ENCODE results near the gene ZNF331.

Gene ZNF331

DNA sequence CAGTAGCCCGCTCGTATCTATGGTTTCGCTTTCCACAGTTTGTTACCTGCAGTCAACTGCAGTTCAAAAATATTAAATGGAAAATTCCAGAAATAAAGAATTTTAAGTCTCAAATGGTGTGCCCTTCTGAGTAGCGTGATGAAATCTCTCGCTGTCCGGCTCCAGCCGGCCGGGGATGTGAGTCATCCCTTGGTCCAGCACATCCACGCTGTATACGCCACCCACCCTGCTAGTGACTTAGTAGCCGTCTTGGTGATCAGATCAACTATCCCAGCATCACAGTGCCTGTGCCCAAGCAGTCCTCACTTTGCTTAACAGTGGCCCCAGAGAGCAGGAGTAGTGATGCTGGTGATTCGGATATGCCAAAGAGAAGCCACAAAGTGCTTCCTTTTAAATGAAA is 40.0 kb downstream of the ZNF331 start:
- DNase-seq = no peak

DNA sequence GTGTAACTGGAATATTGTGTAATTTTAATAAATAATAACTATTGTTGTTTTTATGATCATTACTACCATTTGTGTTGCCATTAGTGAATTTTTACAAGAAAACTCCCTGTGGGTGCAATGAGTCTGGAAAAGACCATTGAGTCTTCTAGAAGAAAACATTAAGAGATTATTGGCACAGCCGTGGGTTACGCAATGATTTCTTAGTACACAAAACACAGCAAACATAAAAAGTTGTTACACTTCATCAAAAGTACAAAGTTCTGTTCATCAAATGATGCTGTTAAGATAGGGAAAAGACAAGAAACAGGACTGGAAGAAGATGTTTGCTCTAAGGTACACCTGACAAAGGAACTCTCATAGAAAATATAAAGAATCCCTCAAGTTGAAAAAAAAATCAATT is 41.6 kb downstream of the ZNF331 start:
- no peak for DNase-seq

DNA sequence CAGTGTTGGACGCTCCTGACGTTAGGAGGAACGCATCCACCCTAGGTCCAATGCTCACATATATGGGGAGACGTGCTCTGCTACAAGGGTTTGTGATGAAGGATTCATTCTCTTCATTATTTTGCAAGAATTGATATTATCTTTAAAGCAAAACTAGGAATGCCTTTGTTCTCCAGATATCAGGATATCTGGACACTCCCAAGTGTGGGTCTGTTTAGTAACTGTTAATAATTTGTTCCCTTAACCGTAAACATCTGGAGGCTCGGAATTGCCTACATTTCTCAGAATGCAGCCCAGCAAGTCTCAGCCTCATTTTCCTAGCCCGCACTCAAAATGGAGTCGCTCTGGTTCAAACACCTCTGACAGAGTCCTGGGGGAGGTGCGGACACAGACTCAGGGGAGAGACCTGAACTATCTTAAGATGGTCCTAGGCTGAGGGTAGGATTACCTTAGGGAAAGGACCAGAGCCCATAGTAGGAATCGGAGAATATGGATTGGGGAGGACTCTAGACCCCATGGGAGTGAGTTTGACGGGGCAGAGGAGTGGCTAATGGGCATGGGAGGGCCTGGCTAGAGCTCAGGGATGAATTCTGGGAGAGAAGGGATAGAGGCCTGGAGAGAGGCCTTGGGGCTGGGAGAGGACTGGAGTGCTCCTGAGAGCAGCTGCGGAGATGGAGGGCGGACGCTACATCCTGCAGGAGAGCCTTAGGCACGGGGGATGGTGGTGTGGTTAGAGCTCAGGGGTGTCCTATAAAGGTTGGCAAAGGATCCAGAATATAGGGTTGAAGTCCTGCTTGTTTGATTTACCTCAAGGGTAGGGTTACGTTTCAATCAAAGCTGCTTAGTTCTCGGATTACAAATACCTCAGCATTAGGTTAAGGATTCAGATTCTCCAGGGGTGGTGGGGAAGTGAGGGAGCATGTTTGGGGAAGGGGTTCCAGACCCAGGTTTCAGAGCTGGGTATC is 43.2 kb downstream of the ZNF331 start:
- DNase-seq = no peak

DNA sequence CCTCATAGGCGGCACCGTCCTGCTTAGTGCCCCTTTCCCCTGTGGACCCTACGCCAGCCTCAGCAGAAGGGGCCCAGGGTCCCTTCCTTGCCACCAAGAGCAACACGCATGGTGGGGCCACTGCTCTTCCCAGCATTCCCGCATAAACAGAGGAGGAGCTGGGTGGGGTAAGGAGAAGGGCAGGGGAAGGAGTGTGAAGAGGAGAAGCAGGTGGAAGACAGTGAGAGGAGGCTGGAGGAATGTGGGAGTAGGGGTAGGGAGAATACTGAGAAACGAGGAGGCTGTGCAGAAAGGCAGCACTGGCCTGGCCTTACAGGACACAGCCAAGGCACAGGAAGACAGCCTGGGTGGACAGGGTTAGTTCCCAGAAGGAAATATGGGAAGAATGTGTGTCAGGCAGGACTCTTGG is 43.9 kb downstream of the ZNF331 start:
- no peak for DNase-seq

DNA sequence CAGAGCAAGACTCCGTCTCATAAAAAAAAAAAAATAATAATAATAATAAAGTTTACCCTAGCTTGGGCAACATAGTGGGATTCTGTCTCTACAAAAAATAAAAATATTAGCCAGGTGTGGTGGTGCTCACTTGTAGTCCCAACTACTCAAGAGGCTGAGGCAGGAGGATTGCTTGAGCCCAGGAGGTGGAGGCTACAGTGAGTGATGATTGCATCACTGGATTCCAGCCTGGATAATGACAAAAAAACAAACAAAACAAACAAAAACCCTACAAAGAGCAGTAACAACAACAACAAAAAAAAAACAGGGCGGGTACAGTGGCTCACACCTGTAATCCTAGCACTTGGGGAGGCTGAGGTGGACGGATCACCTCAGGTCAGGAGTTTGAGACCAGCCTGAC is 45.2 kb downstream of the ZNF331 start:
- no peak for DNase-seq

DNA sequence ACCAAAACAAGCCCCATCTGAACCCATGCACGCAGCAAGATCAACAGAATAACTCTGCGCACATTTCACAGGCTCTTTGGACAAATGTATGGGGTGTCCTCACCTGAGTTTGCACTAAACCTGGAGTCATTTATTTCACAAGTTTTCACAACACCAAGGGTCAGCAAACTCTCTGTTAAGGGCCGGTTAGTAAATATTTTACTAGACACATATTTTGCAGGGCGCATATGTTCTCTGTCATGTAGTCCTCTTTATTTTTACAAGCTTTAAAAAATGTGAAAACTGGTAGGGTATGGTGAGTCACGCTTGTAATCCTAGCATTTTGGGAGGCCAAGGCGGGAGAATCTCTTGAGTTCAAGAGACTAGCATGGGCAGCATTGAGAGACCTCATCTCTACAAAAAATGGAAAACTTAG is 48.3 kb downstream of the ZNF331 start:
- DNase-seq = no peak

DNA sequence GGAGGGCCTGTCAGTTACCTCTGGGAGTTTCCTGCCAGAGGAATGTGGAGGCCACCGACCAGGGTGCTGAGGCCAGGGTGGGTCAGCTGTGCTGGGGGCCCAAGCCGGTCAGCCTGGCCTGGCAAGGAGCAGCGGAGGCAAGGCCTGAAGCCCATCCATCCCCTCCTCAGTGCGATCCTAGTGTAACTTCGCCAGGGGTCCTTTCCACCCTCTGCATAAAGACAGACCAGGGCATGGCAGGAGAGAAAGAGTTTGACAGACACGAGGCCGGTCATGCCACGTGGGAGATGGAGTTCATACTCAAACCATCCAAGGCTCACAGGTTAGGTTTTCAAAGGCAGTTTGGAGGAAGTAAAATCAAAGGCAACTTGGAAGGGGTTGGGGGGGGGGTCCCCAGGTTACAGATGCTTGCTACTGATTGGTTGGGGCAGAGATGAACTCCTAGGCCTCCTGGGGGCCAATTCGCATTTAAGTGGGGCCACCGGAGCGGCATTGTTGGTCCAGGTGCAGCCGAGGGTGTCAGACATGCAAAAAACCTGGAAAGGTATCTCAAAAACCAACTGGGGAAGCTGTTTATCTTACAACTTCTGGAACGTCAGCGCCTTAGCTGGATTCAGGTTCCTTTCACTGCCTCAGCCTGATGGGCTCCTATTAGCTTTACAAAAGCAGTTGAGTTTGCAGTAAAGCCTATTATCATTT is 57.0 kb downstream of the ZNF331 start:
- DNase-seq = no peak

DNA sequence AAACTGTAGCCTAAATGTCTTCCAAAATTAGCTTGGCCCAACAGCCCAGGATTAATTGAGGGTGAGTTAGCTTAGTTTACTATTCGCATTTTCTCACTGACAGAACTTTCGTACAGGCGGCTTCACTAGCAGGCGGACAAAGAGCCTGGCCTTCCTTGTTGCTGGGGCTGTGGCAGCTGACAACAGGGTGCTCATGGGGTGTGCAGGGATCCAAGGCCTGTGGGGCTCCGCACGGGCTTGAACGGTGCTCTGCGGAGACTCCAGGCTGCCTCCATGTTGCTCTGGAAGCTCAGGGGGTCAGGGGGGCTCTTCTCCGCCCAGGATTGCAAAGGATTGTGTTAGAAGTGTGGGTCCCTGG is 57.5 kb downstream of the ZNF331 start:
- DNase-seq = no peak

DNA sequence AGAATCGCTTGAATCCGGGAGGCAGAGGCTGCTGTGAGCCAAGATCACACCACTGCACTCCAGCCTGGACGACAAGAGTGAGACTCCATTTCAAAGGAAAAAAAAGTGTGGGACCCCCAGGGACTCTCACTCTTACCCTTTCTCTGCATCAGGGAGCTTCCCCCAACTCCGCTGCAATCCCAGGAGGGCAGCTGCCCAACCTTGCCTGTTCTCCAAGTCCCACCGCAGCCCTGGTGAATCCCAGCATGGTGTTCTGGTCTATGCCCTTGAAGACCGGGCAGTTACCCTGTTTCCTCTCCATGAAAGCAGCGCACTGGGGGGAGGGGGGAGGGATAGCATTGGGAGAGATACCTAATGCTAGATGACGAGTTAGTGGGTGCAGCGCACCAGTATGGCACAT is 58.1 kb downstream of the ZNF331 start:
- DNase-seq = no peak

DNA sequence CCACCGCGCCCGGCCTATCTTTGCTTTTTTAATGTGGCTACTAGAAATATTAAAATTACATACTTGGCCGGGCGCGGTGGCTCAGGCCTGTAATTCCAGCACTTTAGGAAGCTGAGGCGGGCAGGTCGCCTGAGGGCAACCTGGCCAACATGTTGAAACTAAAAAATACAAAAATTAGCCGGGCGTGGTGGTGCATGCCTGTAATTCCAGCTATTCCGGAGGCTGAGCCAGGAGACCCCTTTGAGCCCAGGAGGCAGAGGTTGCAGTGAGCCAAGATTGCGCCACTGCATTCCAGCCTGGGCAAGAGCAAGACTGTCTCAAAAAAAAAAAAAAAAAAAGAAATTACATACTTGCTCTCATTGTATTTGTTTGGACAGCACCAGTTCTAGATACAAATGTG is 59.1 kb downstream of the ZNF331 start:
- no peak for DNase-seq

DNA sequence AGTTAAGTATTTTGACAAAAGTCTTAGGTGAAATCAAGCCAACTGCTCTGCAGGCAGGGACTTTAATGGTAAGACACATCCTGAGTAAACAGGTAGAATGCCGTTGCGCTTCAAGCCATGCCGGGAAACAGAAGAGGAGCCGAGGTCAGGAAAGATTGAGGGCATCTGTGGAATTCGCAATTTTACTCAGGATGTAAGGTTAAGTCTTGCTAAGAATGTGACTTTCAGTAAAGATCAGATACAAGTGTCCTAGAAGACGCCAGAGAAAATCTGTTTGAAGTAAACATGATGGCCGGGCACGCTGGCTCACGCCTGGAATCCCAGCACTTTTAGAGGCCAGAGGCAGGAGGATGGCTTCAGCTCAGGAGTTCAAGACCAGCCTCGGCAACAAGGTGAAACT is 60.4 kb downstream of the ZNF331 start:
- no peak for DNase-seq

DNA sequence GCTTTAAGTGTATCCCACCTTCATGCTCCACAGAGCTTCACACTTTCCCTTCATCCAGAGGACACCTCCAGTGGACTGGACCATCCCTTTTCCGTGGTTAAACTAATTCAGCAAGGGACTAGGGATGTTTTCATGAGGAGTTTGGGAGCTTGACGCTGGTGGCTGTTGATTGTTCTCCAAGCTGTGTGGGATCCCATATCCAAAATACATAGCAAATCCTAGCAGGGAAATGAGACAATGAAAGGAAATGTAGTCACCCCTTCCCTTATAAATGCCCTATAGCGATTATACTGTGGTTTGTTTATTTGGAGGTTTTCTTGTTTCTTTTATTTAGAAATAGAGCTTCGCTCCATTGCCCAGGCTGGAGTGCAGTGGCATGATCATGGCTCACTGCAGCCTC is 62.3 kb downstream of the ZNF331 start:
- DNase-seq = no peak

DNA sequence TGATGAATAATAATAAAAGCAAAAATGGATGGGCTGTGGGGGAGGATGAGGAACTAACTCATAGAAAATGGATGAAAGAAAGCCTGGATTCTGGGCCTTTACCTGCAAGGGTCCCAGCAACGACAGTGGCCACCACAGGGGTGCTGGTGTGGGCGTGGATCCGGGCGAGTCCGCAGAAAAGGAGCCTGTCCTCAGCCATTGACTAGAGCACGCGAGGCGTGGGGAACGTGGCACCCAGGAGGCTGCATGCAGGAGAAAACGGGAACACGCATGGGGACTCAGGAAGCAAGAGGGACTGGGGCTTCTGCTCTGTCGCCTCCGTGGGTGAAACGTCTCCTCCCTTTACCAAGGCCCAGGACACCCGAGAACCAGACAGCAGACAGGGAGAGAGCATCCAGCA is 68.1 kb downstream of the ZNF331 start:
- DNase-seq = no peak

DNA sequence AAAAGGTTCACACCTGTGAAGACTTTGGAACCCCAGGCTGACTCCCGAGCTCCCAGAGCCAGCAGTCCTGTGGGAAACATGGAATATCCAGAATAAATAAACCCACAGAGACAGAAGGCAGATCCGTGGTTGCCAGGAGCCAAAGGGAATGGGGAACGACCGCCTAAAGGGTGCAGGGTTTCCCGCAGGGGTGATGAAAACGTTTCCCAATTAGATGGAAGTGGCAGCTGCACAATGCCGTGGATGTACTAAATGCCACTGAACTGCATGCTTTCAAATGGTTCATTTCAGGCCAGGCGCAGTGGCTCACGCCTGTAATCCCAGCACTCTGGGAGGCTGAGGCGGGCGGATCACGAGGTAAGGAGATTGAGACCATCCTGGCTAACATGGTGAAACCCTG is 70.4 kb downstream of the ZNF331 start:
- no peak for DNase-seq

DNA sequence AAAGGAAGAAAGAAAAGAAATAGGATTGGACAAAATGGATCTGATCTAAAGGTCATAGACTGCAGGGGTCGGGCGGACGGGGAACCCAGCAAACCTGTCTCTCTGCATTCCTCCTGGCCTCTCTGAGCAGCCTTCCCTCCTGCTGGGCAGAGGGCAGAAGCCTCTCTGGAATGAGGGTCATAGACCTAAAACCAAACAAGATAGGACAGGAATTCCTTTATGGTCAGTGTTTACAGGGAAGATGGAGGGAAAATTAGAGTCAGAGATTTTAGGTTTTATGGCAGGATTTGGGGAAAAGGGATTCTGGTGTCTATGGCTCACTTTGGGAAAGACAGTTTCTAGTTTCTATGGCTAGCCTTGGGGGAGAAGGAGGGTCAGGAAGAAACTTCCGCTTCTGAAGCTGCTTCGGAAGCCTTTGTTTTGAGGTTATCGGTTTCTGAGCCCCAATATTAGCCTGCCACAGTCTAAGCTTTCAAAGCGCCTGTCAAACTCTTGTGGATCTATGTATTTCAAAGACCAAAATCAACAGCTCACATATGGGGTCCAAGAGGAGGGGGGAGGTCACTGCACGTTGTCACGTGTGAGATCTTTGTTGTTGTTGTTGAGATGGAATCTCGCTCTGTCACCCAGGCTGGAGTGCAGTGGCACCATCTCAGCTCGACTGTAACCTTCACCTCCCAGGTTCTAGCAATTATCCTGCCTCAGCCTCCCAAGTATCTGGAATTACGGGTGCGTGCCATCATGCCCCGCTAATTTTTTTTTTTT is 75.0 kb downstream of the ZNF331 start:
- DNase-seq = no peak

DNA sequence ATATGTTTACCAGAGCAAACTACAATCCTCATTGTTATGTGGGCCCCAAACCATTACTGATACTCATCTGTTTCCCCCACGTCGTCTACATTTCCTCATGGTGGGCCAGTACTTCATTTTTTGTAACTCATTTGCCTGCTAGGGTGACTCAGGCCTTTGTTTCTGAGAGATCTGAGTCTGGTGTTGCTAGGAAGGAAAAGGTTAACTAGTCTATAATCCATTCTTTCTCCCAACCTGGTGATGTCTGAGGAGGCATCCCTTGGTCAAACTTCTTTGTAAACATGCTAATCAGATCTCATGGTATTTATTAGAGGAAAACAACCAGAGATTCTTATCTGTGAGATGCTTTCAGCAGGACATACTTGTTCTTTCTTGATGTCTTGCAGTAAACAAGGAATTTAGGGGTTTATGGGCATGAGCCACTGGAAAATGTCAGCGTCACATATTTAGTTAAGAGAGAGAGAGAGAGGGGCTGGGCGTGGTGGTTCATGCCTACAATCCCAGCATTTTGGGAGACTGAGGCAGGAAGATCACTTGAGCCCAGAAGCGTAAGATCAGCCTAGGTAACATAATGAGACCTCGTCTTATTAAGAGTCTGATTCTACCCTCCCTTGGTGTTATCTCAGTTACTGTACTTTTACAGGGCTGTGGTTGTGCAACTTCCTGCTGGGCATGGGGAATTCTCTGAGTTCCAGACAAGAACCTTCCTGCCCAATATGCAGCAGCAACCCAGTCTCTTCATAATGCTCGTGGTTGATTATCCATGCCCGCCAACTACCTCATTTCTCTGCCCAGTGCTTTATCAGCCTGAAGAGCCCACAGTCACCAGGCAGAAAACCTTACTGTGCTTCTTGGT is 84.2 kb downstream of the ZNF331 start:
- DNase-seq = no peak

DNA sequence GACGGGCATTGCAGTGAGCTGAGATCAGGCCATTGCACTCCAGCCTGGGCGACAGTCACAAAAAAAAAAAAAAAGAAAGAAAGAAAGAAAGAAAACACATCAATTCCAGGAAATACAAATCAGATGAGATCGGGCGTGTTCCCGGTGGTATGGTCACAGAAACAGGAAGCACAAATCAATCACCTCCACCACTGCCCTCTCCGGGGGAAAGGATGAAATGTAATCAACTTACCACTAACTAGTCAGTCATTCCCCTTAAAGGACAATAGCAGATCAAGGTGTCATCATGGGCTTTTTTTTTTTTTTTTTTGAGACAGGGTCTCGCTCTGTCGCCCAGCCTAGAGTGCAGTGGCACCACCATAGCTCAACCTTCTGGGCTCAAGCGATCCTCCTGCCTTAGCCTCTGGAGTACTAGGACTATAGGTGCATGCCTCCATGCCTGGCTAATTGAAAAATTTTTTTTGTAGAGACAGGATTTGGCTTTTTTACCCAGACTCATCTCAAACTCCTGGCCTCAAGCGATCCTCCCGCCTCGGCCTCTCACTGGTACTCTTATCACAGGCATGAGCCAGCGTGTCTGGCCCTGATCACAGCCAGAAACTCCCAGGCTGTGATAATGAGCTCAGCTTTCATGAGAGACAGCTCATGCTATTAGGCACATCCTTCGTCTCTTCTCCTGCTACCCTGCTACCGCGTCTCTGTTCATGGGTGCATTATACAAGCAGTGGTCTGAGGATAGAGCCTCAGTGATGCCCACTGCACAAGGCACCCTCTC is 87.0 kb downstream of the ZNF331 start:
- DNase-seq = no peak

DNA sequence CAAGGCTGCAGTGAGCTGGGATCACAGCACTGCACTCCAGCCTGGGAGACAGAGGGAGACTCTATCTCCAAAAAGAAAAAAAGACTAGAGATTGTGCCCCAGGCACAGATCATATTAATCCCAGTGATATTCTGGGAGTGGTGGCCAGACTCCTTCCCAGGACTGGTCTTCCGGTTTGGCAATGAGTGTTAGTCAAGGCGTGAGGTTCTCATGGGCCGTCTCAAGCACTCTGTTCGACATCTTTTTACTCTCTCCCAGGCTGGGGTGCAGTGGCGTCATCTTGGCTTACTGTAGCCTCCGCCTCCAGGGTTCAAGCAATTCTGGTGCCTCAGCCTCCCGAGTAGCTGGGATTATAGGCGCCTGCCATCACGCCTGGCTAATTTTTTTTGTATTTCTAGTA is 88.5 kb downstream of the ZNF331 start:
- DNase-seq = no peak

DNA sequence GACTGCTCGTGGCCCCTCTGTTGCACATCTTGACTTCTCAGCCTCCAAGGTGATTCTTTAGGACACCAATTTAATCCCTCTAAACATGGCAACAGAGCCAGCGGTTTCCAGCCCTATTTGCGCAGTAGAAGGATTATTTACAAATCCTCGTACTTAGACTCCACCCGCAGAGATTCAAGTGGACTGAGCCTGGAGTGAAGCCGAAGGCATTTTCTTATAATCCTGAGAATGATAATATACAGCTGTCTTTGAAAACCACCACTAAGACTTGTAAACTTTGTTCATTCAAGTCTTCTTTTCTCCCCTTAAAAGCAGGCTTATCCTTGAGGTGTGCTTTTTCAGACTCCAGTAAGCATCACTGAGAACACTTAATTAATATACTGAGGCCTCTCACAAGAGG is 89.0 kb downstream of the ZNF331 start:
- no peak for DNase-seq
